GM06990 (cell line): Measurements from ENCODE around the gene GLRA1.

ENCODE experiments used
- DNase-seq: peaks from one replicate; pipeline ENCODE4 v3.0.0-alpha.2; 2011; ENCODE audit not compliant: insufficient read length; ENCODE audit errors: extremely low read depth
- H3K27me3 ChIP-seq: replicated peaks from 2 replicates; pipeline ENCODE4 v1.6.0; 2011; ENCODE audit warnings: low read length; ENCODE audit not compliant: control insufficient read depth, insufficient read depth
- H3K36me3 ChIP-seq: 2 replicates; pipeline ENCODE4 v1.5.1; 2011; ENCODE audit warnings: low read length; ENCODE audit not compliant: control insufficient read depth, insufficient read depth
- H3K4me3 ChIP-seq: replicated peaks from 2 replicates; pipeline ENCODE4 v1.5.1; 2011; ENCODE audit warnings: low read depth, mild to moderate bottlenecking, control low read depth, low read length
- TF ChIP-seq, protein P1 (sequence below): IDR thresholded peaks from 2 replicates; pipeline ENCODE4 v1.5.1; 2011; ENCODE audit warnings: low read length, control low read depth, mild to moderate bottlenecking, inconsistent platforms; ENCODE audit not compliant: insufficient read depth, poor library complexity, severe bottlenecking

Gene GLRA1

DNA sequence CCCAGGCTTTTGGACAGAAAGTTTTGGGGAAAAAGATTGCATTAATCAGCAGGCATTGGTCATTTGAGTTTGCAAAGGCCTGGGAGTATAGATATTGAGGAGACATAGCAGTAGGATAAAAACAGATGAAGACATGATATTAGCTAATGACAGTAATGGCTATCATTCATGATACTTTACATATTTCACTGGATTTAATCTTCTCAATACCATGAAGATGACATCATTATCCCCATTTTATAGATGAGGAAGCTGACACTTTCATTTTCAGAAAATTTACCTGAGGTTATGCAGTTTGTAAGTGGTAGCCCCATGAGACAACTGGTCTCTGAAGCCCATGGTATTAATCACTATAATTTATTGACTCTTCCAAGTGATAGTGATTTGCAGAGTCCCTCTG lies 23.0 kb downstream of the GLRA1 start:
- Histone ChIP-seq H3K36me3 (no peaks in the 10 kb centered on the region), H3K27me3 (no peaks in the 10 kb centered on the region), H3K4me3 (no peak overlapping the region)
- no peak for DNase-seq
- TF ChIP-seq, protein P1, sequence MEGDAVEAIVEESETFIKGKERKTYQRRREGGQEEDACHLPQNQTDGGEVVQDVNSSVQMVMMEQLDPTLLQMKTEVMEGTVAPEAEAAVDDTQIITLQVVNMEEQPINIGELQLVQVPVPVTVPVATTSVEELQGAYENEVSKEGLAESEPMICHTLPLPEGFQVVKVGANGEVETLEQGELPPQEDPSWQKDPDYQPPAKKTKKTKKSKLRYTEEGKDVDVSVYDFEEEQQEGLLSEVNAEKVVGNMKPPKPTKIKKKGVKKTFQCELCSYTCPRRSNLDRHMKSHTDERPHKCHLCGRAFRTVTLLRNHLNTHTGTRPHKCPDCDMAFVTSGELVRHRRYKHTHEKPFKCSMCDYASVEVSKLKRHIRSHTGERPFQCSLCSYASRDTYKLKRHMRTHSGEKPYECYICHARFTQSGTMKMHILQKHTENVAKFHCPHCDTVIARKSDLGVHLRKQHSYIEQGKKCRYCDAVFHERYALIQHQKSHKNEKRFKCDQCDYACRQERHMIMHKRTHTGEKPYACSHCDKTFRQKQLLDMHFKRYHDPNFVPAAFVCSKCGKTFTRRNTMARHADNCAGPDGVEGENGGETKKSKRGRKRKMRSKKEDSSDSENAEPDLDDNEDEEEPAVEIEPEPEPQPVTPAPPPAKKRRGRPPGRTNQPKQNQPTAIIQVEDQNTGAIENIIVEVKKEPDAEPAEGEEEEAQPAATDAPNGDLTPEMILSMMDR: no peak

DNA sequence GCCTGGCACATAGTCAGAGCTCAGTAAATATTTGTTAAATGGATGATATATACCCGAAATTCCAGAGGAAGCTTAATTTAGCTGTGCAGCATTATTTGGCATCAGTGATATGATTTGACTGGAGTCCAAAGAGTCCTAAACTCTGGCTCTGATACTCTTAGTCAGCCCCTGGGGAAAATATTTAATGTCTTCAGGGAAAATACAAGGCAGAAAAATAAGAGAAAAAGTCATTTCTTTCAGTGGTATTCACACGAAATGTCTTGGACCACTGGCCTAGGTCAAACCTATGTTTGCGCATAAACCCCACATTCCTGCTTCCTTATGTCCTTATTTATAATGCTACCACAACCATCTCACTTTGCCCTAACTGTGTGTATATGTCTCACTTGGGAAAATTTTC lies 23.8 kb downstream of the GLRA1 start:
- TF ChIP-seq, protein P1: no peak
- H3K27me3 ChIP-seq: no peaks in the 10 kb centered on the region
- no peak for DNase-seq
- H3K4me3 ChIP-seq: no peak overlapping the region
- H3K36me3 ChIP-seq: no peaks in the 10 kb centered on the region

DNA sequence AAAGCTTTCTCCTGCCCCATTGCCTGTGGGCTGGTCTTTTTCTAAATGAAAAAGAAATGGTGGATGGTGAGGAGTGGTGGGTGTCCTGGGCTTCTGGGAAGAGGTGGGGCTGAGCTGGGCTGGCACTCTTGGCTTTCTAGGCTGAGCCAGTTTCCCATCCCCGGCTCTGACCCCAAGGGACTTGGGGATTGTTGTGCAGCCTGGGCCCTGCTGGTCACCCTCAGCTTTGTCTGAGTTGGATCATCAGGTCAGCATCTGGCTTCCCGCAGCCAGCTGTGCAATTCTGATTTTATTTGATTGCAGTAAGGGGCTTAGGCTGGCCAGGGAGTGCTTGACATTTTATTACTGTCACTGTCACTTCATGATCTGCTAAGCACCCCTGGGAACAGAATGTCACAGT lies 25.3 kb downstream of the GLRA1 start:
- no peaks in the 10 kb centered on the region for H3K36me3 ChIP-seq
- TF ChIP-seq, protein P1: no peak
- H3K27me3 ChIP-seq: no peaks in the 10 kb centered on the region
- no peak overlapping the region for H3K4me3 ChIP-seq
- DNase-seq: no peak

DNA sequence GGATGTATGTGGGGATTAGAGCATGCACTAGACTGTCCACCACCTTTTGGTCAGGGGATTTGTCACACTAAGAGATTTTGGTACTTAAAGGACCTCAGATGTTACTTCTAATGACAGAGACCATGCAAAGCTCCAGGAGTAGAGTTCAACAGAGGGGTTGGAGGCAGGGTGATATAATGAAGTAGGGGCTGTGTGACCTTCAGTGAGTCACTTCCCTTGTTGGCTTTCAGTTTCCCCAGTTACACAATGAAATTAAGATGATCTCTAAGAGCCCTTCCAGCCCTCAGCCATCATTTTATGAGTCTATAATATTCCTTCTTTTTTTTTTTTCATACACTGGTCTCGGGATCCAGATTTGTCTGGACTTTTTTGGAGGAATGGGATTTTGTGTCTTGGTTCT lies 26.8 kb downstream of the GLRA1 start:
- TF ChIP-seq, protein P1: no peak
- H3K27me3 ChIP-seq: no peaks in the 10 kb centered on the region
- no peak for DNase-seq
- no peak overlapping the region for H3K4me3 ChIP-seq
- H3K36me3 ChIP-seq: no peaks in the 10 kb centered on the region

DNA sequence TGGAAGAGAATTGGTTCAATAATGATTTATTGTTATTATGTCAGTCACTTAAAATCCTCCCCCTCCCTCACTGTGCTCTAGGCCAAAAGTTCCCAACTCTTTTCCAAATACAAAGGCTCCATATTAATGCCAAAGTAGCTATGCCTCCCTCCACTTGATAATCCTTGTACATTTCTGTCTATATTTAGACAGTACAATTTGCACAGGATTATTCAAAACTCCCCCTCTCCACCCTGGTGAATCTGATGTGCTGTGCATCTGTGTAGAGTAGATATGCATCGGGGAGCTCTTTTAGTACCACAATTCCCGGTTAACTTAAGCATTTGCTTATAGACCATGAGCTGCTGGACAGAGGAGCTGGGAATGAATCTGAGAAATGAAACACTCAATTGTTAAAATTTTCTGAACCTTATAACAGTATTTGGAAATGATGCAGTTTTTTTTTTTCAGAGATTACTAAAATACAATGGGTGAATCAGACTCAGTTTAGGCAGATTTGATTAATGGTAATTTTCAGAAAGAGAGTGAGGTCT lies 27.6 kb downstream of the GLRA1 start:
- TF ChIP-seq, protein P1: no peak
- DNase-seq: no peak
- Histone ChIP-seq H3K27me3 (no peaks in the 10 kb centered on the region), H3K4me3 (no peak overlapping the region), H3K36me3 (no peaks in the 10 kb centered on the region)
